HG03064 (cell line): ENCODE measurements around the gene PPP1R1C.
"Not testable (repeated sequence)": the region's sequence is repeated elsewhere in the genome, so short reads cannot be mapped to it uniquely, and the experiment has no call there.

Experiments
- ATAC-seq: cut with Tn5 transposase; IDR thresholded peaks from one replicate; pipeline ENCODE4 v1.9.1; 2021; ENCODE audit warnings: low read depth; ENCODE audit not compliant: unreplicated experiment

Gene PPP1R1C

GRCh38 chr2:182006595-182007341, 21.1 kb downstream of the PPP1R1C start:
- ATAC-seq, result no peak

- ATAC-seq, result no peak
These were observed 28.6 kb downstream of the PPP1R1C start for GRCh38 chr2:182014284-182014683.

- no peak for ATAC-seq
These were observed 29.9 kb downstream of the PPP1R1C start for GRCh38 chr2:182015334-182016109.

- no peak for ATAC-seq
These were observed 32.6 kb downstream of the PPP1R1C start for GRCh38 chr2:182018218-182018617.

- ATAC-seq, result no peak
These were observed 34.1 kb downstream of the PPP1R1C start for GRCh38 chr2:182019731-182020130.

GRCh38 chr2:182020286-182021070, 34.8 kb downstream of the PPP1R1C start:
- no peak for ATAC-seq

- ATAC-seq, result no peak
These were observed 37.6 kb downstream of the PPP1R1C start for GRCh38 chr2:182023235-182023634.

- not testable (repeated sequence) for ATAC-seq
These were observed 45.2 kb downstream of the PPP1R1C start for GRCh38 chr2:182030875-182031274.

- no peak for ATAC-seq
These were observed 46.3 kb downstream of the PPP1R1C start for GRCh38 chr2:182031956-182032355.

GRCh38 chr2:182033449-182033848, 47.8 kb downstream of the PPP1R1C start:
- ATAC-seq, result no peak

- no peak for ATAC-seq
These were observed 52.9 kb downstream of the PPP1R1C start for GRCh38 chr2:182038576-182038975.

- no peak for ATAC-seq
These were observed 57.4 kb downstream of the PPP1R1C start for GRCh38 chr2:182043021-182043420.

GRCh38 chr2:182043861-182044260, 58.2 kb downstream of the PPP1R1C start:
- ATAC-seq, result no peak

GRCh38 chr2:182047544-182047943, 61.9 kb downstream of the PPP1R1C start:
- ATAC-seq, result no peak

GRCh38 chr2:182048088-182048487, 62.4 kb downstream of the PPP1R1C start:
- ATAC-seq, result no peak

GRCh38 chr2:182048621-182049020, 63.0 kb downstream of the PPP1R1C start:
- no peak for ATAC-seq

GRCh38 chr2:182049372-182050148, 63.9 kb downstream of the PPP1R1C start:
- ATAC-seq, result no peak

- no peak for ATAC-seq
These were observed 64.9 kb downstream of the PPP1R1C start for GRCh38 chr2:182050333-182051135.

- no peak for ATAC-seq
These were observed 70.3 kb downstream of the PPP1R1C start for GRCh38 chr2:182055993-182056392.

GRCh38 chr2:182057002-182057401, 71.3 kb downstream of the PPP1R1C start:
- no peak for ATAC-seq
